Mesendoderm (in vitro differentiated cells): ENCODE data around the gene PEDS1.
"Not testable (repeated sequence)": the region's sequence is repeated elsewhere in the genome, so short reads cannot be mapped to it uniquely, and the experiment has no call there.

Experiments
- DNase-seq: peaks from one replicate; pipeline ENCODE4 v3.0.0; 2013
- H2AK5ac ChIP-seq: 2 replicates; pipeline ENCODE4 v1.6.1; 2013; ENCODE audit warnings: low read length, inconsistent platforms
- H2BK120ac ChIP-seq: 2 replicates; pipeline ENCODE4 v1.6.1; 2013; ENCODE audit warnings: low read depth, mild to moderate bottlenecking, low read length, moderate library complexity, mixed read lengths
- H2BK15ac ChIP-seq: replicated peaks from 2 replicates; pipeline ENCODE4 v1.6.1; 2013; ENCODE audit warnings: low read depth, mild to moderate bottlenecking, moderate library complexity
- H2BK5ac ChIP-seq: 2 replicates; pipeline ENCODE4 v1.6.1; 2013; ENCODE audit warnings: low read length, inconsistent platforms
- H3K18ac ChIP-seq: 2 replicates; pipeline ENCODE4 v1.6.1; 2013; ENCODE audit warnings: mild to moderate bottlenecking, low read length, mixed read lengths
- H3K23ac ChIP-seq: one replicate; pipeline ENCODE4 v1.6.1; 2013; ENCODE audit warnings: low read length
- H3K27ac ChIP-seq: 2 replicates; pipeline ENCODE4 v1.5.1; 2013; ENCODE audit warnings: low read depth, mild to moderate bottlenecking, inconsistent platforms, low read length, moderate library complexity
- H3K27me3 ChIP-seq: 2 replicates; pipeline ENCODE4 v1.6.1; 2013; ENCODE audit warnings: low read length, control low read depth, mild to moderate bottlenecking, inconsistent platforms; ENCODE audit not compliant: insufficient read depth, poor library complexity
- H3K36me3 ChIP-seq: 2 replicates; pipeline ENCODE4 v1.6.1; 2013; ENCODE audit warnings: low read length, inconsistent platforms; ENCODE audit not compliant: control insufficient read depth, insufficient read depth
- H3K4ac ChIP-seq: one replicate; pipeline ENCODE4 v1.6.1; 2013; ENCODE audit warnings: low read depth, mild to moderate bottlenecking, low read length, moderate library complexity
- H3K4me1 ChIP-seq: 2 replicates; pipeline ENCODE4 v1.6.1; 2013; ENCODE audit warnings: low read depth, low read length, inconsistent platforms; ENCODE audit not compliant: control insufficient read depth
- H3K4me2 ChIP-seq: 2 replicates; pipeline ENCODE4 v1.6.1; 2013; ENCODE audit warnings: low read length
- H3K4me3 ChIP-seq: 2 replicates; pipeline ENCODE4 v1.5.1; 2013; ENCODE audit warnings: mild to moderate bottlenecking, low read length
- H3K56ac ChIP-seq: one replicate; pipeline ENCODE4 v1.6.1; 2013; ENCODE audit warnings: low read length
- H3K79me1 ChIP-seq: 2 replicates; pipeline ENCODE4 v1.6.1; 2013; ENCODE audit warnings: low read length, inconsistent platforms
- H3K79me2 ChIP-seq: 2 replicates; pipeline ENCODE4 v1.6.1; 2013; ENCODE audit warnings: mild to moderate bottlenecking, low read length; ENCODE audit not compliant: control insufficient read depth, insufficient read depth
- H3K9ac ChIP-seq: 2 replicates; pipeline ENCODE4 v1.6.1; 2013; ENCODE audit warnings: low read length, inconsistent platforms
- H4K5ac ChIP-seq: one replicate; pipeline ENCODE4 v1.6.1; 2013; ENCODE audit warnings: low read length
- H4K8ac ChIP-seq: one replicate; pipeline ENCODE4 v1.6.1; 2013; ENCODE audit warnings: low read depth, mild to moderate bottlenecking, control low read depth, low read length, moderate library complexity
- WGBS: extraction: QIAGEN DNeasy Blood & Tissue Kit; methylation state at CpG from one replicate; pipeline ENCODE4 v1.1.7; 2013; ENCODE audit warnings: low lambda C conversion rate, missing lambda C conversion rate; ENCODE audit not compliant: insufficient coverage; ENCODE audit errors: extremely low coverage; 5-methylcytosine and 5-hydroxymethylcytosine counted together

Gene PEDS1

GRCh38 chr20:50185426-50185825, 31.9 kb upstream of the PEDS1 start:
- no peaks in the 10 kb centered on the region for H3K36me3 ChIP-seq
- DNase-seq, result no peak
- no peak overlapping the region for H4K5ac ChIP-seq
- no peak overlapping the region for H3K23ac ChIP-seq
- H3K4me3 ChIP-seq, result no peak overlapping the region
- H3K79me2 ChIP-seq, result no peaks in the 10 kb centered on the region
- H3K18ac ChIP-seq, result no peak overlapping the region
- H3K27ac ChIP-seq, result no peak overlapping the region
- no CpG with 5 or more reads among the region's 5 CpGs for WGBS
- H2BK5ac ChIP-seq, result no peak overlapping the region
- no peaks in the 10 kb centered on the region for H3K79me1 ChIP-seq
- no peak overlapping the region for H3K9ac ChIP-seq
- H3K27me3 ChIP-seq, result no peaks in the 10 kb centered on the region
- H4K8ac ChIP-seq, result no peak overlapping the region
- H2BK120ac ChIP-seq, result no peak overlapping the region
- H2BK15ac ChIP-seq, result no peak overlapping the region
- no peak overlapping the region for H3K4ac ChIP-seq
- H3K4me2 ChIP-seq, result no peak overlapping the region
- no peak overlapping the region for H2AK5ac ChIP-seq
- H3K56ac ChIP-seq, result no peak overlapping the region
- H3K4me1 ChIP-seq, result no peaks in the 10 kb centered on the region

DNA sequence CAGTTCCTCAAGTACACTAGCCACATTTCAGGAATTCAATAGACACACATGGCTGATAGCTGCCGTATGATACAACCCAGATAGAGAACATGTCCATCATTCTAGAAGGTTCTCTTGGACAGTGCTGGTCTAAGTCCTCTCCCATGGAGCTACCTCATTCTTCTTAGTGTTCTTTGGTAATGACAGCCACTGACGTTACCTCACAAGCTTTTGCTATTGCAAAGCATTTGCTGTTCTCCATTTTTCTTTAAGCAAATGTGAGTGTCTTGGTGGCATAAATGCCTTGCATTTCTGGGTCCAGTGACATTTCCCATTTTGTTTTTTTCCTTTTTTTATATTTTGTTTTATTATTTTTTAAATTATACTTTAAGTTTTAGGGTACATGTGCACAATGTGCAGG, 28.8 kb upstream of the PEDS1 start:
- H3K27ac ChIP-seq, result no peak overlapping the region
- H3K18ac ChIP-seq, result no peak overlapping the region
- H4K8ac ChIP-seq, result no peak overlapping the region
- no peaks in the 10 kb centered on the region for H3K4me1 ChIP-seq
- H2AK5ac ChIP-seq, result no peak overlapping the region
- H3K27me3 ChIP-seq, result no peaks in the 10 kb centered on the region
- H4K5ac ChIP-seq, result no peak overlapping the region
- H2BK15ac ChIP-seq, result no peak overlapping the region
- H3K4me2 ChIP-seq, result no peak overlapping the region
- WGBS, result no CpG with 5 or more reads among the region's 2 CpGs
- H3K4me3 ChIP-seq, result no peak overlapping the region
- no peak overlapping the region for H3K23ac ChIP-seq
- no peak overlapping the region for H3K56ac ChIP-seq
- H3K9ac ChIP-seq, result no peak overlapping the region
- no peak for DNase-seq
- no peak overlapping the region for H3K4ac ChIP-seq
- no peak overlapping the region for H2BK5ac ChIP-seq
- no peaks in the 10 kb centered on the region for H3K79me2 ChIP-seq
- H2BK120ac ChIP-seq, result no peak overlapping the region
- H3K36me3 ChIP-seq, result no peaks in the 10 kb centered on the region
- H3K79me1 ChIP-seq, result no peaks in the 10 kb centered on the region

GRCh38 chr20:50181344-50181743, 27.8 kb upstream of the PEDS1 start:
- H3K18ac ChIP-seq, result no peak overlapping the region
- H2BK120ac ChIP-seq, result no peak overlapping the region
- WGBS, result no CpG with 5 or more reads among the region's 10 CpGs
- no peak overlapping the region for H3K4ac ChIP-seq
- H4K5ac ChIP-seq, result no peak overlapping the region
- H3K56ac ChIP-seq, result no peak overlapping the region
- no peak overlapping the region for H2BK15ac ChIP-seq
- H3K36me3 ChIP-seq, result no peaks in the 10 kb centered on the region
- no peak overlapping the region for H2AK5ac ChIP-seq
- no peaks in the 10 kb centered on the region for H3K4me1 ChIP-seq
- no peak overlapping the region for H4K8ac ChIP-seq
- no peak for DNase-seq
- no peak overlapping the region for H2BK5ac ChIP-seq
- H3K4me2 ChIP-seq, result no peak overlapping the region
- H3K4me3 ChIP-seq, result no peak overlapping the region
- H3K9ac ChIP-seq, result no peak overlapping the region
- no peaks in the 10 kb centered on the region for H3K27me3 ChIP-seq
- no peaks in the 10 kb centered on the region for H3K79me2 ChIP-seq
- H3K79me1 ChIP-seq, result no peaks in the 10 kb centered on the region
- no peak overlapping the region for H3K23ac ChIP-seq
- no peak overlapping the region for H3K27ac ChIP-seq

- not testable (repeated sequence) for H3K27ac ChIP-seq, H2BK5ac ChIP-seq, H3K9ac ChIP-seq, H3K18ac ChIP-seq, H3K4me2 ChIP-seq, H3K4me3 ChIP-seq, H3K36me3 ChIP-seq, H3K23ac ChIP-seq, H3K4me1 ChIP-seq, H3K27me3 ChIP-seq, H4K5ac ChIP-seq, H2BK15ac ChIP-seq, H3K4ac ChIP-seq, H2BK120ac ChIP-seq, H3K79me1 ChIP-seq, DNase-seq, H3K79me2 ChIP-seq, H4K8ac ChIP-seq, H3K56ac ChIP-seq, H2AK5ac ChIP-seq
- WGBS, result no CpG with 5 or more reads among the region's 9 CpGs
Measured at GRCh38 chr20:50178672-50179071, 25.1 kb upstream of the PEDS1 start.

DNA sequence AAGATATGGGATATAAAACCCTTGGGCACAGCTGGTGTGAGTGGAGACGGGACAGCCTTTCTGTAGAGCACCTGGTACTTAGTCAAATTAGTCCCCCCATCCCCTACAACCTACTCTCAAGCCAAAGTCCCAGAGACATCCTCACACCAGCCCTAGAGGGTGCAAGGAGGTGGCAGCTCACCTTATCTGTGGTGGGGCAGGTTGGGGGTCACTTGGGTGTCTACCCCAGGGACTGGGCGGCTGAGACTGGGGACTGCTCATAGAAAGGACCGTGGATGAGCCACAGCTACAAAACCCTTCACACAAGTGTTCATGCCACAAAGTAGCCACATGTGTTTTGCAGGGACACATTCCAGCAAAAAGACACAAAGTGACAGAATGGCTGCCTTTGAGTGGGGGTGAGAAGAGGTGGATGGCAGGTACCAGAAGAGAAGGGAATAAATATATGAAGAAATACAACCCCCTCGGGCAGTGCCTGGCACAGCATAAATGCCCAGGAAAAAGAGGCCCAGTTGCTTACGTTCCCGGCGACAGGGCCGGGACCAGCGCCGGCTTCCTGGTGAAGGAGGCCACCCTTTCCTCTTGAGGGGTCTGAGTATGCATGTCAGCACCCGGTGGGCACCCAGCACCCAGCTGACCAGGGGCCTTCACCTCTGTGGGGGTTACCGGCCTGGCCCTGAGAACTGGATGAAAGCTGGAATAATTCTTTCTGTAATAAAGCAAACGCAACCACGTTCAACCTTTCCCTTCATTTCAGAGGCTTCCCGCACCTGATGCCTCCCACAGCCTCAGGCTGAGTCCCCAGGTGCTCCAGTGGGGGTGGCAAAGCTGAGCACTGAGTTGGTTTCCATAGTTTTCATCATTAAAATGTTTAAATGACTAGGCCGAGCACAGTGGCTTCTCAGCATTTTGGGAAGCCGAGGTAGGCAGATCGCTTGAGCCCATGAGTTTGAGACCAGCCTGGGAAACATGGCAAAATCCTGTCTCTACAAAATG, 22.7 kb upstream of the PEDS1 start:
- no peak overlapping the region for H2BK5ac ChIP-seq
- H3K4me2 ChIP-seq, result no peak overlapping the region
- no peak overlapping the region for H3K4me3 ChIP-seq
- H3K4me1 ChIP-seq, result peaks cover 3% of the 10 kb centered on the region
- H4K8ac ChIP-seq, result no peak overlapping the region
- H3K79me2 ChIP-seq, result no peaks in the 10 kb centered on the region
- H3K4ac ChIP-seq, result no peak overlapping the region
- H3K27ac ChIP-seq, result no peak overlapping the region
- no peak for DNase-seq
- no CpG with 5 or more reads among the region's 18 CpGs for WGBS
- no peak overlapping the region for H3K18ac ChIP-seq
- no peak overlapping the region for H2AK5ac ChIP-seq
- no peak overlapping the region for H4K5ac ChIP-seq
- no peak overlapping the region for H3K9ac ChIP-seq
- no peak overlapping the region for H3K23ac ChIP-seq
- no peaks in the 10 kb centered on the region for H3K36me3 ChIP-seq
- no peaks in the 10 kb centered on the region for H3K27me3 ChIP-seq
- H3K79me1 ChIP-seq, result no peaks in the 10 kb centered on the region
- no peak overlapping the region for H2BK120ac ChIP-seq
- H2BK15ac ChIP-seq, result no peak overlapping the region
- no peak overlapping the region for H3K56ac ChIP-seq
